ENCODE results near the gene GPSM1. TPM values are rescaled to one million over a fixed set of nuclear protein-coding genes. Genes with fewer than 3 reads are reported as not detected.

The GPSM1 gene
- total RNA-seq, 1 experiment from 2014 or later = 26.4 TPM

- Histone ChIP-seq H3K9me3 (ENCODE audit: control insufficient read depth in 1 of 2, insufficient read depth in 1 of 2, low read depth in 1 of 2, low read length in 2 of 2) (no peaks in the 10 kb centered on the region; a peak in 1 of 4 replicates), H3K36me3 (ENCODE audit: control insufficient read depth in 1 of 2, insufficient read depth in 2 of 2, low read length in 2 of 2) (no peaks in the 10 kb centered on the region), H3K9ac (ENCODE audit: low read length) (no peak overlapping the region), H3K4me1 (ENCODE audit: control insufficient read depth in 1 of 2, insufficient read depth in 2 of 2, low read length in 2 of 2) (peaks cover 8 to 12% of the 10 kb centered on the region in 2 experiments; a peak in 3 of 4 replicates), H3K9me2 (ENCODE audit: insufficient read depth) (no peaks in the 10 kb centered on the region), H3K79me2 (ENCODE audit: insufficient read depth, low read length) (no peaks in the 10 kb centered on the region), H4K20me1 (ENCODE audit: insufficient read depth) (no peaks in the 10 kb centered on the region), H2AFZ (ENCODE audit: low read depth, low read length, poor library complexity, severe bottlenecking) (no peak overlapping the region), H3K4me3 (replicated peaks in 1 of 2; ENCODE audit: low read depth in 1 of 2, low read length in 2 of 2) (no peak overlapping the region), H3K27ac (ENCODE audit: low read depth, low read length) (no peak overlapping the region), H3K27me3 (ENCODE audit: insufficient read depth, low read length) (no peaks in the 10 kb centered on the region), H3K4me2 (ENCODE audit: low read length) (no peak overlapping the region)
- POLR2A ChIA-PET = no interaction called here
- ATAC-seq (no peak), DNase-seq (ENCODE audit: low read depth, low spot score) (no peak)
- intact Hi-C loops (cut with micrococcal nuclease) = no loop called here
- TF ChIP-seq MAX (IDR thresholded peaks at IDR 0.05) (no peak), SIN3A (IDR thresholded peaks at IDR 0.05; ENCODE audit: low read depth) (no peak), ELF1 (IDR thresholded peaks at IDR 0.05; ENCODE audit: borderline replicate concordance, low read depth) (no peak), ZFX (IDR thresholded peaks at IDR 0.05) (no peak), SRF (IDR thresholded peaks at IDR 0.05; ENCODE audit: low read depth) (no peak), REST (IDR thresholded peaks at IDR 0.05; ENCODE audit: low read depth) (no peak), EZH2phosphoT487 (IDR thresholded peaks at IDR 0.05; ENCODE audit: borderline replicate concordance) (no peak), EGR1 (IDR thresholded peaks at IDR 0.05; ENCODE audit: low read depth) (no peak), TCF7L2 (IDR thresholded peaks at IDR 0.05; ENCODE audit: borderline replicate concordance, extremely low read depth, insufficient read depth, insufficient read length) (no peak), FOSL1 (IDR thresholded peaks at IDR 0.05; ENCODE audit: low read depth) (no peak), CTCF (IDR thresholded peaks at IDR 0.05 in 2 of 3, conservative IDR thresholded peaks at IDR 0.05 in 1 of 3; ENCODE audit: borderline replicate concordance in 1 of 3, insufficient read depth in 1 of 3, low read depth in 2 of 3, low read length in 2 of 3) (no peak), POLR2A (IDR thresholded peaks at IDR 0.05; ENCODE audit: borderline replicate concordance, extremely low read depth, insufficient read depth, insufficient read length) (no peak), POLR2AphosphoS5 (IDR thresholded peaks at IDR 0.05; ENCODE audit: low read depth, low read length) (no peak), CBX3 (IDR thresholded peaks at IDR 0.05; ENCODE audit: low read depth) (no peak), RAD21 (IDR thresholded peaks at IDR 0.05; ENCODE audit: low read depth) (no peak), SP1 (IDR thresholded peaks at IDR 0.05; ENCODE audit: low read depth) (no peak), ZNF274 (IDR thresholded peaks at IDR 0.05; ENCODE audit: low read depth, low read length) (no peak), ZBTB33 (IDR thresholded peaks at IDR 0.05; ENCODE audit: extremely low read depth, insufficient replicate concordance, low read length) (no peak), YY1 (IDR thresholded peaks at IDR 0.05; ENCODE audit: extremely low read depth, insufficient replicate concordance, low read depth, low read length) (no peak), CEBPB (IDR thresholded peaks at IDR 0.05; ENCODE audit: low read depth) (no peak)
- no TSS peak for BruUV-seq (replicated peaks)
- RAD21 ChIA-PET (ENCODE audit: low non-redundant PET in 1 of 2, low total read pairs in 2 of 2, uncharacterized antibody in 2 of 2, unreplicated experiment in 2 of 2) = no interaction called here
- CTCF ChIA-PET = no interaction called here
Observed at GRCh38 chr9:136299116-136299515, 28.2 kb upstream of the GPSM1 start.

Measured in HCT116 (cell line).